Fibroblast of pulmonary artery (primary cell): ENCODE data around the gene PDGFRB.

Source experiments
- DNase-seq: peaks from one replicate; pipeline ENCODE4 v3.0.0-alpha.2; 2010; ENCODE audit warnings: low read depth
- H3K4me3 ChIP-seq: replicated peaks from 2 replicates; pipeline ENCODE4 v1.5.1; 2011; ENCODE audit warnings: low read depth, mild to moderate bottlenecking, control low read depth, low read length, moderate library complexity
- CTCF ChIP-seq: IDR thresholded peaks from 2 replicates; pipeline ENCODE4 v1.5.1; 2011; ENCODE audit warnings: mild to moderate bottlenecking, control low read depth, low read length, inconsistent platforms; ENCODE audit errors: missing control alignments

PDGFRB gene

GRCh38 chr5:150172145-150172544, 16.5 kb upstream of the PDGFRB start:
- no peak for TF ChIP-seq CTCF
- H3K4me3 ChIP-seq: no peak overlapping the region
- DNase-seq: peak; percentile 65

- DNase-seq: no peak
- TF ChIP-seq CTCF: no peak
- H3K4me3 ChIP-seq: no peak overlapping the region
Measured at GRCh38 chr5:150168864-150169263, 13.2 kb upstream of the PDGFRB start.

GRCh38 chr5:150167908-150168307, 12.3 kb upstream of the PDGFRB start:
- TF ChIP-seq CTCF: peak; percentile 10
- DNase-seq: no peak
- H3K4me3 ChIP-seq: no peak overlapping the region

- no peak for DNase-seq
- no peak for TF ChIP-seq CTCF
- no peak overlapping the region for H3K4me3 ChIP-seq
Measured at GRCh38 chr5:150167512-150167850, 11.8 kb upstream of the PDGFRB start.

DNA sequence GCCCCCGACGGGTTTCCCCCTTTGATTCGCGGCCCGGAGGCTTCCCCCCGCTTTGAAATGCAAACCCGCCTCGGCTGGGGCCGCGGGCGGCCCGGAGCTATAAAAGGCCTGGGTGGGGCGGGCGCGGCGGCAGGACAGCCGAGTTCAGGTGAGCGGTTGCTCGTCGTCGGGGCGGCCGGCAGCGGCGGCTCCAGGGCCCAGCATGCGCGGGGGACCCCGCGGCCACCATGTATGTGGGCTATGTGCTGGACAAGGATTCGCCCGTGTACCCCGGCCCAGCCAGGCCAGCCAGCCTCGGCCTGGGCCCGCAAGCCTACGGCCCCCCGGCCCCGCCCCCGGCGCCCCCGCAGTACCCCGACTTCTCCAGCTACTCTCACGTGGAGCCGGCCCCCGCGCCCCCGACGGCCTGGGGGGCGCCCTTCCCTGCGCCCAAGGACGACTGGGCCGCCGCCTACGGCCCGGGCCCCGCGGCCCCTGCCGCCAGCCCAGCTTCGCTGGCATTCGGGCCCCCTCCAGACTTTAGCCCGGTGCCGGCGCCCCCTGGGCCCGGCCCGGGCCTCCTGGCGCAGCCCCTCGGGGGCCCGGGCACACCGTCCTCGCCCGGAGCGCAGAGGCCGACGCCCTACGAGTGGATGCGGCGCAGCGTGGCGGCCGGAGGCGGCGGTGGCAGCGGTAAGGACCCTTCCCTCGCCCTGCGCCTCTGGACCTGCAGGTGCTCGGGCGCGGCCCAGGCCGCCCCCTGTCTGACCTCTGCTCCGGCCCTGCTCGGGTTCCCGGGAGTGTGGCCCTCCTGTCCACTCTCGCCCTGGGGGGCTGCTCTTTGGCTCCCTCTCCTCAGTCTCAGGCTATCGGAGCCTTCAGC, 11.2 kb upstream of the PDGFRB start, which contains the start of gene CDX1:
TSS of gene CDX1 (plus strand) at position 129 of the 862 bp plus-strand sequence. CDS start at position 228, 99 bp downstream.
- no peak for TF ChIP-seq CTCF
- no peak within 1 kb of the TSS for H3K4me3 ChIP-seq
- DNase-seq: no peak

DNA sequence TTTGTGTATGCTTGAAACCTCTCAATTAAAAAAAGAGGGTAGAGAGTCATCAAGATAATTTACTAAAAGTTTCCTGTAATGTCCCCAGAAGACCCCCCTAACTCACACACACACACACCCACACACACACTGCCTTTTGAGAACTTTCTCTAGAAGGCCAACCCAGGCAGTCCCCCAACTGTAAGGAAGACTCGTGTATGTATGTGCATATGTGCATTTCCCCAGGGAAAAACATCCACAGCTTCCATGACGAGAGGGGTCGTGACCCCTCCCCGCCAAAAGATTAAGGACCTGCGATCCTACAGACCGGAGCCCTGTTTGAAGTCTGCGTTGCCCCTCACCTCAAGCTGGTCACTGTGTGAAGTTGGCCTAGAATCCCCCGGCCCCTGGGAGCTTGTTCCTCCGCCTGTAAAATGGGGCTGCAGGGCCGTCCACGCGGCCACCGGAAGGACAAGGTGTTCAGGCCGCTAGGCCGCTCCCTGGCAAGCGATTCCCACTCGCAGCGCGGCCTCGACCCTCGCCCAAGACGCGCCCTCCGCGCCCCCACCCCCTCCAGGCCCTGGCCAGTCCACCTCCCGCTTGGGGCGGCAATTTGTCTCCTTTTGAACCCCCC, 10.5 kb upstream of the PDGFRB start:
- no peak for TF ChIP-seq CTCF
- DNase-seq: no peak
- no peak overlapping the region for H3K4me3 ChIP-seq
